Stimulated activated CD4-positive, alpha-beta T cell treated with anti-CD3 and anti-CD28 coated beads, Interleukin-2, amount 100 ng/mL, for 24 hours (primary cell): Measurements from ENCODE around the gene TBPL2.
"Not testable (repeated sequence)": the region's sequence is repeated elsewhere in the genome, so short reads cannot be mapped to it uniquely, and the experiment has no call there.

Experiments
- DNase-seq, 2 donors: peaks; one replicate each; pipeline ENCODE4 v3.0.0-alpha.2; 2020

TBPL2 gene

DNA sequence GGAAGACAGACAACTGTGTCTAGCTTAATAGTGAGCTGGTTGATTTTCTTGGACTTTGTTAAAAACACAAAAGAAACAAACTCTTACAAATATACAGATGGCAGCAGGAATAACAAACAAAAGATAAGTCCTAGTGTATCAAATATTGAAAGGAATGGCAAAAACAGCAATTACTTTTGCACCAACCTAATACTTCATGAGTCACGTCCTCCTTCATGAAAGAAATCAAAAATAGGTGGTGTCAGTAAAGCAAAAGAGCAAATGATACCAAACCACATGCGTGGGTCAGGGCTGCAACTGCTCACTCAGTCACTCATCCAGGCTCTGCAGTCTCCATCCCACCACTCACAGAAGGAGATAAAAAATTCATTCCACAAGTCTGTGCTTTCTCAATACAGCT, 40.6 kb downstream of the TBPL2 start:
- no peak for DNase-seq

DNA sequence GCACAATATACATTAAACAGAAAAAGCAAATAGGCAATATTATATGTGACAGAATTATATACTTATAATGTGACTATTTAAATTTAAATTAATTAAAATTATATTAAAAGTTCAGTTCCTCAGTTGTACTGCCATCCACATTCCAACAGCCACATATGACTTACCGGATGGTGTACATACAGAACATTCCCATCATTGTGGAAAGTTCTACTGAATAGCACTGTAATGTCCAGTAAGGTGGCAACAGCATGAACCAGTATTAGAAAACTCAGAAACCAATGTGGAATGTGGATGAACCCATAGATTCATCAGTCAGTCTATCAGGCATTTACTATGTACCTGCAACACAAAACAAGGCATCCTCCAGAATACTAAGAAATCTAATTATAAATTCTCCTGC, 41.2 kb downstream of the TBPL2 start:
- DNase-seq = no peak

DNA sequence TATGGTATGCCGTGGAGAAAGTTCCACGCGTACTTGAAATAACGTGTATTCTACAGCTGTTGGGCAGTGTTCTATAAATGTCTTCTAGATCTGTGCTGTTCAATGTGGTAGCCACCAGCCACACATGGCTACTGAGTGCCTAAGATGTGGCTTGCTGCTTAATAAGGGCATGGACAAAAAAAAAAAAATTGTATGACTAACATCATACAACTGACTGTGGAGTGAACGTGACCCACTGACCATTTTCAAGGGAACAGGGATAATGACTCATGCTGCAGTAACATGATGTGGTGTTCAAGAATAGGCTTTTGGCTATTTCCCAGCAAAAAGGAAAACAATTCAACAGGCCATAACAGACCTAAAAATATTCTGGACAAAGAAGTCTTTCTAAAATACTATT, 41.7 kb downstream of the TBPL2 start:
- DNase-seq = no peak

DNA sequence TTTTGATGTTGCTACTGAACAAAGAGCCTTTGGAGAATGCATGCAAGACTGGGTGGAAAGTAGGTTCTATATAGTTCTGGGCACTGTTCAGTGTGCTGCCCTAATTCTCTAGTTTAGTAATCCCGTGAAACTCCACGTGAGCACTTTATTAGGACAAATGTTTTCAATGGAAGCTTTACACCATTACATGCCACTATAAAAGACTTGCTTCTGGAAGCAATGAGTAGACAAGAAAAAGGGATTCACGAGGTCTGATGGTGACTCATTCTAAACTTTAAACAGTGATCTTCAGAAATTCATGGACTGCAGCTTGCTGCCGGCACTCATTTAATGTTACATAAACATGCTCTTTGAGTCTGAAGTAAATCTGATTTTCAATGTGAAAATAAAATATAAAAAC, 51.1 kb downstream of the TBPL2 start:
- no peak for DNase-seq

DNA sequence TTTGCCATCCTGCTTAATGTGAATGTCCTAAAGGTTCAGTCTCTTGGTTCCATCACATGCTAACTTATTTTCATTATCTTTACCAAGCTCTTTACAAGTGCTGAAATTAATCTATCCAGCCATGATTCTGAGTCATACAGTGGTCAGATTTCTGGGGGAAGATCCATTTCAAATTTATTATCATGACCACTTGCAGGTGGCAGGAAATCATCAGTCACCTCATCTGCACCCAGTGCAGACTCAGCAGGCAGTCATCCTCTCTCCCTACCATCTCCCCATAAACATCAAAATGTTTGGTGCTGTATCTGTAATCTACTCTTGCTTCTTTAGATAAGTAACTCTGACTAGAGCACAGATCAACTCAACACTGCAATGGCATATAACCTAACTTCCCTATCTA, 52.3 kb downstream of the TBPL2 start:
- no peak for DNase-seq

DNA sequence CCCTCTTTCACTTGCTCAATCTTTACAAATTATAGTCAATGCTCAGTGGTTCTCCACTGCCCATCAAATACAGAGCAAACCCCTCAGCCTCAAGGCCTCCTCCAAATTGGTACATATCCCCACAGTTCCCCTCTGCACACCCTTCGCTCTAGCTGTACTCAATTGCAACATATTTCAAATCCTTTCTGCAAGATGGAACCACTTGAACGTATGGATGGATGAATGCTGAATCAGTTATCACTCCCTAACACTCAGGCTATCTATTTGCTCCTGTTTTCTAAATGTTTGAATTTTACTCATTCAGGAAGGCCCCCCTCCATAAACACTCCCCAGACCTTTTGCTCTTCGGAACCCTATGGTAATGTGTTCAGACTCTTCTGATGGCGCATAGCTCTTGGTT, 53.3 kb downstream of the TBPL2 start:
- no peak for DNase-seq

DNA sequence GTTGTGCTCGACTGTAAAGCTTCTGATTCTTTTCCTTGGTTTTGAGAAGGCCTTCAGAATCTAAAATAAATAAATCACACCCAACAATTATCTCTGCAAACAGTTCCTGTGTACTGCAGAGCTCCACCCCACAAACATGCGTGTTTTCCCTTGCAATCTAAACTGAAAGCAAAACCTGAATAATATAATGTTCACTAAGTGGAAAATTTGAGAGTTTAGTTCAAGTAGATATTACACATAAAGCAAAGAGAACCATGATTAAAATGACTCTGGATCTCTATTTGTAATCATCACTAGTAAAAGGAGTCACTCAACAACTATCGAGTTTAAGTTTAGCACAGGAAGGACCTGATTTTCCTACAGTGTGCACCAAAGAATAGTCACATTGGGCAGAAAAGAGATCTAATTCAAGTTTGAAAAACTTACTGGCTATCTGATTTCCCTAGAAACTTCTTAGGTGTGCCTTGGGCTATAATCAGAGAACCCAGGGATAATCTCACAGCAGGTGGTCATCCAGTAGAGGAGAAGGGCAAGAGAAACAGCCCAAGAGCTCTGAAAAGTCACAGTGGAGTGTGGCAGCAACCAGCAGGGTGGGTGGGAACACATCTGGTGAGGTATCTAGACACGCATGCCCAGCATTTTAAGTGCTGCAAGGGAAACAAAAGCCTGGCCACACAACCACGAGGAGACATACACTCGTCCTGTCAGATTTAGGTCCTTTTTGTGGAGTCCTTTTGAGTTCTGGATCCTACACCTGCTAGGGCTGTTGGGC, 54.2 kb downstream of the TBPL2 start:
- peak; percentile 16 to 28 for DNase-seq

DNA sequence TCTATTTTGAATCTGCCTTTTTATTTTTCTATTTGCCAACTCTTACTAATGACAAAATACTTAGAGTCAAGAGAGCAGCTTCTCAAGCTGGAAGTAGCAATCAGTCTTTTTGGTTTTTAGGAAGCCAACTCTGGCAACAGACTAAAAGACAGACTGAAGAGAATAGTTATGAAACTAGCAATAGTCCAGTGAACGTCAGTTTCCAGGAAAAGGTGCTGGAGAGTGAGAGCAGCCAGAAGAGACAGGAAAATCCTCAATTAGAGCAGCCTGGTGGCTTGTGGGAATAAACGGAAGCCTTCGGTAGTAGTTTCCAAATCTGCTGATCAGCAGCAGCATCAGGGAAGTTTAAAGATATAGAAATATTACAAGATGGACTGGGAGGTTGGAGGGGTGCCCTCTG, 55.9 kb downstream of the TBPL2 start:
- no peak for DNase-seq

DNA sequence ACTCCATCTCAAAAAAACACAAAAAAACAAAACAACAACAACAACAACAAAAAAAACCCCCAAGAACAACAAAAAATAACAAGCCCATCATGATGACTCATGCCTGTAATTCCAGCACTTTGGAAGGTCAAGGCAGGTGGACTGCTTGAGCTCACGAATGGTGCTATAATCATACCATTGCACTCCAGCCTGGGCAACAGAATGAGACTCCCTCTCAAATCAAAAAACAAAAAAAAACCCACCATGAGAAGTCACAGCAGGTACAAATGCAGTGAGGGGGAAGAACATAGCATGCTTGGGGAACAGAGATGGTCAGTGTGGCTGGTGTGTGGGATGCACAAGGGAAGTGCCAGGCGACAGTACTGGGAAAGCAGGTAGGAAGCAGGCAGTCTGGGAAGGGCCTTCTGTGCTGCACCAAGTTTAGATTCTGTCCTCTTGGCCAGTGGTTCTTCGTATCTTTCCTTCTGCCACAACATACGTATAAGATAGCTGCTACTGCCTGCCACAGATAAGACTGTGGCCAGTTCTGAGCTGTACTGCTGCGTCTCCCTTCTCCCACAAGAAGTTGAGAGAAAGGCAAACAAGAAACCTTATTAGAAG, 56.8 kb downstream of the TBPL2 start:
- DNase-seq = no peak

DNA sequence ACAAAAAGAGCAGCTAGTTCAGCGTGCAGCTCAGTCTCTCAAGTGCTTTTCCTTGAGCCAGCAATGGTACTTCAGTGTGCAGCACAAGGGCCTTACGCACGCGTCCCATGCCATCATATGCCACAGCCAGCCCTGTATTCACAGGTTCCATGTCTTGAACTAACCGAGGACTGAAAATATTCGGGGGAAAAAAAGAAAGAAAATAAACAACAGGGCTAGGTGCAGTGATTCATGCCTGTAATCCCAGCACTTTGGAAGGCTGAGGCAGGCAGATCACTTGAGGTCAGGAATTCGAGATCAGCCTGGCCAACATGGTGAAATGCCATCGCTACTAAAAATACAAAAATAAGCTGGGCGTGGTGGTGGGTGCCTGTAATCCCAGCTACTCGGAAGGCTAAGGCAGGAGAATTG, 57.4 kb downstream of the TBPL2 start:
- DNase-seq = not testable (repeated sequence)

DNA sequence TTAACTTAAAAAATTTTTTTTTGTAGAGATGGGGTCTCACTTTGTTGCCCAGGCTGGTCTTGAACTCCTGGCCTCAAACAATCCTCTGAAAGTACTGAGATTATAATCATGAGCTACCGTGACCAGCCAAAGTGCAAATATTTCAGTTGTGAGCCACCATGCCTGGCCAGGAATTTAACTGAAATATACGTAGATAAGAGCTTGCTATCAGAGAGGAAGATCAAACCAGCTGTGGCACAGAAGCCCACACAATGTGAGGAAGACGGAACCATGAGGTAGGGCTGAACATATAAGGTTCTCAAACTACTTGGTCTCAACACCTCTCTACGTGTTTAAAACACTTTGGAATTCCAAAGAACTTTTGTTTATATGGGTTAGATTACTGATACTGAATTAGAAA, 57.9 kb downstream of the TBPL2 start:
- no peak for DNase-seq

DNA sequence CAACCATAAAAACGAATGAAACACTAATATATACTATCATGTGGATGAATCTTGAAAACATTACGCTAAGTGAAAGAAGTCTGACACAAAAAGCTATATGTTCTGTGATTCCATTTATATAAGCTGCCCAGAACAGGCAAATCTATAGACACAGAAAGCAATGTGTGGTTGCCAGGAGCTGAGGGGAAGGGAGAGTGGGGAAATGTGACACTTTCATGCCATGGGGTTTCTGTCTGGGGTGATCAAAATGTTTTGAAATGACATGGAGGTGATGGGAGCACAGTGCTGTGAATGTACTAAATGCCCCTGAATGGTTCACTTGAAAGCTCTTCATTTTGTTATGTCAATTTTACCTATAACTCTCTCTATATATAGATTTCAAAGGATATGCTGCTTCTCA, 58.9 kb downstream of the TBPL2 start:
- no peak for DNase-seq

DNA sequence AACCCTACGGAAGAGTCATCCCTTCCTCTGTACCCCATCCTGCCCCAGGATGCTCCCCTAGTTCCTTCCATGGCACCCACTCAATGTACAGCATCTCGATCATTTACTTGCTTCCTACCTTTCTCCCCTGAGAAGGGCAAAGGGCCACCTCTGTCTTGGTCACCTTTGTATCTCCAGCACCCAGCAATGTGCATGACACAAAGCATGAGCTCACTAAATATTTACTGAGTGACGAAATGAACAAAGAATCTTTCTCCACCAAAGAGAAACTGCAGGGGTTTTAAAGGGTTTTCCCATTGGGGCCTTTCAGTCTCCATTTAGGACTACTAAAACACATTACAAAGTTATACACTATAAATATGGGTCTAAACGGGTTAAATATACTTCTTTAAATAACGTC, 59.4 kb downstream of the TBPL2 start:
- no peak for DNase-seq

DNA sequence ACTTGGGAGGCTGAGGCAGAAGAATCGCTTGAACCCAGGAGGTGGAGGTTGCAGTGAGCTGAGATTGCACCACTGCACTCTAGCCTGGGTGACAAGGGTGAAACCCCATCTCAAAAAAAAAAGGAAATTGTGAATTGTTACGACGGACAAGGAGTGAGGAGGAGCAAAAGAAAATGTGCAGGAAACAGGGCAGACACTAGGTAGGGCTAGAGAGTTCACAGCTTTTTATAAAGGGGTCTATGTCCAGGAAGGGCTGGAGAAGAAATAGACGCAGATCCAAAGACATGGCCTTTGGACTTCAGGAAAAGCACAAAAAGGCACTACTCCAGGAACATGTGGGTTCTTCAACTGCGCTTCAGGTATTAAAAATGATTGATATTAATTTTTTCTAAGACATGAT, 63.2 kb downstream of the TBPL2 start:
- no peak for DNase-seq

DNA sequence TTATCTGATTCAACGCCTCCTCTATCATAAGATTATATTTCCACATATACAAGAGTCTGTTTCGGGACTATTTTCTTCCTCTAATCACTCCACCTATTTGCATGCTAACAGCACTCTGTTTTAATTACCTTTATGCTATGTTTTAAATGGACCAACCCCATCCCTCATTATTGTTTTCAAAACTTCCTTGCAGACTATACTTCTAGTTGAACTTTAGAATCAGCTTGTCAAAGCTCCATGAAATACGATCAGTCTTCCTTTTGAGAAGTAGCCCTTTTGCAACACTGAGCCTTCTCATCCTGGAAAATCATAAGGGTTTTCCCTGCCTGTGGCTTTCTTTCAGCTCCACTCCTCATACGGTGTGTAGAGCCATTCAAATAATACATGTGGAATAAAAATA, 65.6 kb downstream of the TBPL2 start:
- no peak for DNase-seq

DNA sequence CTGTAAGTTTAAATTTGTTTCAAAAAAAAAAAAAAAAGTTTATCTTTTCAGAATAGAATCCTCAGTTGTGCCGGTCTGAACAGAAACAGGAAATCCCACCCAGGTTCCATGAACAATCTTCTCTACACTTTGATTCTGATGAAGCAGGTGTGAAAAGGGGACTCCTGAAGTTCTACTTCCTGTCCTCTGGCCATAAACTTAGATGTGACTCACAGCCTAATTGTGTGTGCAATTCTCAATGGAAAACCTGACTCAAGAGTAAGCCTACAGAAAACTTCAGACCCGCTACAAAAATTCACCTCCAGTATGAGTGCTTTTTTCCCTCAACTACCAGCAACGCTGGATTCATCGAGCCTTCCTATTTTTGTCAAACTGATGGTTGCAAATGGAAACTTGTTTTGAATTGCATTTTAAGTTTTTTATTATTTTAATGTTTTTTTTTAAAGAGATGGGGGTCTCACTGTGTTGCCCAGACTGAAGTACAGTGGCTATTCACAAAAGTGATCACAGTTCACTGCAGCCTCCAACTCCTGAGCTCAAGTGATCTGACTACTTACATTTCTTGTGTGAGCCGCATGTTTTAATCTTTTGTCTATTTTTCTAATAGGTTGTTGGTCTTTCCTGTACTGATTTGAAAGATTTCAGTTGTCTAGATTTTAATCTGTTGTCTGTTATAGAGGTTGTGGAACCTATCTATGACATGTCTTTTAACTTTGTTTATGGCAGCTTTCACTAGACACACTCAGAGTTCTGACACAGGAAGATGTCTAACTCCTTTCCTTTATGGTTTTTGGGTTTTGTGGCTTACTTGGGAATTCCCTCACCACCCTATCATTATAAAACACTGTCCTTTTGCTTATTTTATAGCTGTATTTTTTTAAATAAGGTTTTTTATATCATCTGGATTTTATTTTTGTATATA, 66.4 kb downstream of the TBPL2 start:
- DNase-seq = peak in 1 of 2 donors; percentile 44

DNA sequence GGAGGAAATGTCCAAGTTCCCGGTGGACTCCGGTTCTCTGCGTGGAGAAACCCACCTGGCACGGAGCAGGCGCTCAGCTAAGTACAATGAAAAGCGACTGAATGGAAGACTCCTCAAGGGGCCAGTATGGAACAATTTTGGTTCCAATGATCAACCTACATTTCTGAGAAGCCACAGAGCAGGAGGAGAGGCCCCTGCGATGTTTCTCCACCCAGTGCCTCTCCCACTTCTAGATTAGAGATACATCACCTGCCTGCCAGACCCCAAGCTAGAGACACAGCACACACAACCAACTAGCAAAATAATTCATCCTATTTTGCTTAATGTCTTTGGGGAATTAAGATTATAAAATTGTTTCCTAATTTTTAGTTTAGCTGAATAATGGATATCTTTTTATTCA, 67.6 kb downstream of the TBPL2 start:
- no peak for DNase-seq

DNA sequence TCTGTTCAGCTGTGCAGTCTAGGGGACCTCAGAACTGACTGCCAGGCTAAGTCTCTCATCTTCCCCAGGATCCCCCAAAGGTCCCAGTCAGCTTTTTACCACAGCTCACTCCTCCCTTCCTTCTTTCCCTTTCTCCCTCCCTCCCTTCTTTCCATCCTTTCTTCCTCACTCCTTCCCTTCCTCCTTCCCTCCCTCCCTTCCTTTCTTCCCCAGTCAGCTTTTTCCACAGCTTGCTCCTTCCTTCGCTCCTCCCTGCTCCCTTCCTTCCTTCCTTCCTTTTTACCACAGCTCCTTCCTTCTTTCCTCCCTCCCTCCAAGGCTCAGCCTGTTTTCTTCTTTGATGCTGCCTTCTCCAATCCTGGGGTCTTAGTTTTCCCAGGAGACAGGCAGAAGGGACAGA, 68.0 kb downstream of the TBPL2 start:
- DNase-seq = no peak

DNA sequence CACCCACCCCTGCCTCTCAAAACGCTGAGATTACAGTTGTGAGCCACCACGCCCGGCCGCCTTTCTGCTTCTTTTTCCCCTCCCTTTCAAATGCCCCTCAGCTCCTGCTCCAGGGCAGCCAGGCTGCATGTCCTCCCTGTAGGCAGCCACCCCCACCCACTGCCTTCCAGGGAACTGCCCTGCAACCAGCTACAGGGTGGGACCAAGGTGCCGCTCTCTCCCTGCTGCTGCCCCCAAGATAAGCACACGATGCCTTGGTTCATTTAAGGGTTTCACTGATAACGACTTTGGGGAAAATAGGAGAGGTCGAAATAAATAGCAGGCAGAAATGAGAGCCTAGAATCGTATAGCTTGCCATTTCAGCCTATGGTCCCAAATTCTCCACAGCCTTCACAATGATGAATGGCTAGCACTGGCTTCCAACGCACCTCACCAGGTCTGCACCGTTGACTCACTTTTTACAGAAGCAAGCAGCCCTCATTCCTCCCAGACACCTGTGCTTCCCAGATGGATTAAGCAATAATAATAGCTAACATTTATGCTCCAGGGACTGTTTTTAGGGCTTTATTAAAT, 69.4 kb downstream of the TBPL2 start:
- DNase-seq = no peak

DNA sequence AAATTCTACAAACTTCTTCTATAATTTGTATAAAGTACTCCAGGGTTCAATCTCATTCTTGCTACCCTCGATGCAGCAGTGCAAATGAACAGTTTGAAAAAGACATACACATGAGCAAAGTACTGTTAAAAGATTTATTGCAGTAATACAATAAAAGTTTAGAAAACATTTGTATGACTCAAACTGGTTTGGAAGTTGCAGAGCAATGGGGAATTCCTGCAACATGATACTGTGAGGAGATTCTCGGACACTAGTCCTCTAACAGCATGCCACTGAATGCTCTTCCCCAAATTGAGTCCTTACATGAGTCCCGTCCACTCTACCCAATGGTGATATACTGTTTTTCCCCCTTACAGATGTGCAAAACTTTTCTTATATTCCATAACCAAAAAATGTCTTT, 74.1 kb downstream of the TBPL2 start:
- DNase-seq = no peak
